Measurements from ENCODE around the gene TRIM37.
"Not testable (repeated sequence)": the region's sequence is repeated elsewhere in the genome, so short reads cannot be mapped to it uniquely, and the experiment has no call there.

The TRIM37 gene, protein sequence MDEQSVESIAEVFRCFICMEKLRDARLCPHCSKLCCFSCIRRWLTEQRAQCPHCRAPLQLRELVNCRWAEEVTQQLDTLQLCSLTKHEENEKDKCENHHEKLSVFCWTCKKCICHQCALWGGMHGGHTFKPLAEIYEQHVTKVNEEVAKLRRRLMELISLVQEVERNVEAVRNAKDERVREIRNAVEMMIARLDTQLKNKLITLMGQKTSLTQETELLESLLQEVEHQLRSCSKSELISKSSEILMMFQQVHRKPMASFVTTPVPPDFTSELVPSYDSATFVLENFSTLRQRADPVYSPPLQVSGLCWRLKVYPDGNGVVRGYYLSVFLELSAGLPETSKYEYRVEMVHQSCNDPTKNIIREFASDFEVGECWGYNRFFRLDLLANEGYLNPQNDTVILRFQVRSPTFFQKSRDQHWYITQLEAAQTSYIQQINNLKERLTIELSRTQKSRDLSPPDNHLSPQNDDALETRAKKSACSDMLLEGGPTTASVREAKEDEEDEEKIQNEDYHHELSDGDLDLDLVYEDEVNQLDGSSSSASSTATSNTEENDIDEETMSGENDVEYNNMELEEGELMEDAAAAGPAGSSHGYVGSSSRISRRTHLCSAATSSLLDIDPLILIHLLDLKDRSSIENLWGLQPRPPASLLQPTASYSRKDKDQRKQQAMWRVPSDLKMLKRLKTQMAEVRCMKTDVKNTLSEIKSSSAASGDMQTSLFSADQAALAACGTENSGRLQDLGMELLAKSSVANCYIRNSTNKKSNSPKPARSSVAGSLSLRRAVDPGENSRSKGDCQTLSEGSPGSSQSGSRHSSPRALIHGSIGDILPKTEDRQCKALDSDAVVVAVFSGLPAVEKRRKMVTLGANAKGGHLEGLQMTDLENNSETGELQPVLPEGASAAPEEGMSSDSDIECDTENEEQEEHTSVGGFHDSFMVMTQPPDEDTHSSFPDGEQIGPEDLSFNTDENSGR

DNA sequence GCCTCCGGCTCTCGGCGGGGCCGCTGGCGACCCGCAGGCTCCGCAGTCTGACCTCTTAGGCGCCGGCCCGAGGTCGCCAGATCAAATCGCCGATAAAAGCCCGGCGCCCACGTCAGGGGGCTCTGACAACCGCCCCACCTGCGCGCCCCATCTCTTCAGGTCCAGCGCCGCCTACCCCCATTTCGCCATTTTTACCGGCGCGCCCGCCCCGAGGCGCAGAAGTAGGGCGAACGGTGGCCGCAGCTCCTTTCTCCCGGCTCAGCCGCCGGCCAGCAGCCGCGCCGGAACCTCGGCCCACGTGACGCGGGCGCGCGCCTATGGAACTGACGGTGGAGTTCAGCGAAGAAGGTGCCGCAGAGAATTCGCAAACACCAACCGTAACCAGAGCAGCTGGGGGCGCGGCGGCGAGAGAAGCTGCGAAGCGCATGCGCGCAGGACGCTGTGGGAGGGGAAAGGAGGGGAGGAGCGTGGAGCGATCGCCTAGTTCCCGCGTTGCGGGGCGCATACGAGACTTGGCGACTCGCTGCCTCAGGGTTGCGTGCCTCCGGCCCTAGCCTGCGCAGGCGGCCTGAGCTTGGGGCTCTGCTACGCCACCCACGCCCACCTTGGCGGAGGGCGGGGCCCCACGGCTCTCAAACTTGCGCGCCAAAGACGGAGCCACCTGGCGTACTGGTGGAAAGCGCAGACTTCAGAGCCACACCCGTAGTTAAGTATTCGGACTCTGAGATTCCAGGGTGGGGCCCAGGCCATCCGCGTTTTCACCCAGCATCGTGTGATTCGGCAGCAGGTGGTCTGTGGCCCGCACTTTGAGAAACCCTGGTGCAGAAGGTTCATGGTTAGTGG lies at the start of gene TRIM37:
TSS of gene TRIM37 (minus strand) at position 418 of the 843 bp plus-strand sequence. CDS start 419 bp downstream, outside the sequence.
- DNase-seq (ENCODE audit: low spot score), result peak; percentile 98

DNA sequence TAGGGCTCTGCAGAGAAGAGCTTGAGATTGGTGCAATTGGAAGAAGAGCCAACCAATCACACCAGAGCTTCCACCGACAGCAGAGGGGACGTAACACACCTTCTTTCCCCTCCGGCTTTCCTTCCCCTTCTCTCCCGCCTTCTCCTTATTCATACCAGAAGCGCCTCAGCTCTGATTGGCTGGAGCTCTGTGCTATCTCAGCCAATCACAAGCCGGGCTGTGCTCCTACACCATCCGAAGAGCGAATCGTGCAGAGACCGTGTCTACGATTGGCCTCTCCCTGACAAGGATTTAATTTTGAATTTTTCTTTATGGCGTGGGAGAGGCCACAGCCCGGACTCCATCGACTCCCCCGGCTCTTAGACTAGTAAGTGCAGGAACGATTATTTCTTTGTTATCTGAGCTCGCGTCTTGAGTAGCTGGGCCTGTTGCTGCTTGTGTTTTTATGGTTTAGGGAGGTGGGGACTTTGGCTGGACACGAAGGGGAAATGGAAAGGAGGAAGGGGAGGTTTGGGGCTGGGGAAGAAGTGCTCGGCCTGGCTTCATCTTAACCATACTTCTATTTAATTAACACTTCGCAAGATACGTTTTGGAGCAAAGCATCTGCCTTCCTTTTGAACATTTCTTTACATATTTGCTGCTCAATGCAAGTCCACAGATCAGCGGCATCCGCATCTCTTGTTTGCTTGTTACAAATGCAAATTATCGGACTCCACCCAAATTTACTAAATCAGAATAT lies 48.9 kb upstream of the TRIM37 start, which contains the start of gene PRR11:
TSS of gene PRR11 (plus strand) at position 308 of the 739 bp plus-strand sequence. CDS start 14,007 bp downstream, outside the sequence.
- DNase-seq (ENCODE audit: low spot score), result peak; percentile 100

DNA sequence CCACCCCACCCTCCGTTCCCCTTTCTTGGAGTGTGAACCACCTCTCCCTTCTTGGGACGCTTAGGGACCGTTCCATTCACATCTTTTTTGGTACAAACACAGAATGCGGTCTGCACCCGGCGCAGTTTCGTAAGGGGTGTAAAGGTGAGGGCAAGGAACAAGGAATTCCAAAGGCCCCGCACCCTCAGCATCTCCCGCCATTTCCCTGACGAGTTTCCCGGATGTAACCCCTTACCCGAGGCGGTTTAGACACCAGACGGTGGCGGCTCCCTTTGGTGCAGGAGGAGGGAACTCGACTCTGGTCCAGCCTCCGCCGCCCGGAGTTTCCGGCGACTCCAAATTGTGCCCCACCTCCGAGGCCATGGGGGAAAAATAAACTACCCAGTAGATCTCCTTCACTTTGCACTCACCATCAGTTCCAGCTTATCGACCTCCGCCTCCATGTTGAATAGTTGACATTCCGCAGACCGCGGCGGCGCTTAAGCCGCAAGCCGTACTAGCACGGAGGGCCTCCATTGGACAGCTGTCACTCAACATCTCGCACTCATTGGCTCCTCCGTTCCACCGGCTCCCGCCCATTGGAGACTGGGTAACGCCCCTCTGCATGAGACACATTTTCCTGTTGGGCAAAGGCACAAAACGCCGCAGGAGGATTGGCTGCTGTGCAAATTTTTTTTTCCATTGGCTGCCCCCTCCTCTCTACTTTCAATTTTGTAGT lies 48.2 kb upstream of the TRIM37 start, which contains the start of gene SKA2:
TSS of gene SKA2 (minus strand) at position 466 of the 718 bp plus-strand sequence. CDS start at position 443, 23 bp downstream.
- DNase-seq (ENCODE audit: low spot score), result no peak

DNA sequence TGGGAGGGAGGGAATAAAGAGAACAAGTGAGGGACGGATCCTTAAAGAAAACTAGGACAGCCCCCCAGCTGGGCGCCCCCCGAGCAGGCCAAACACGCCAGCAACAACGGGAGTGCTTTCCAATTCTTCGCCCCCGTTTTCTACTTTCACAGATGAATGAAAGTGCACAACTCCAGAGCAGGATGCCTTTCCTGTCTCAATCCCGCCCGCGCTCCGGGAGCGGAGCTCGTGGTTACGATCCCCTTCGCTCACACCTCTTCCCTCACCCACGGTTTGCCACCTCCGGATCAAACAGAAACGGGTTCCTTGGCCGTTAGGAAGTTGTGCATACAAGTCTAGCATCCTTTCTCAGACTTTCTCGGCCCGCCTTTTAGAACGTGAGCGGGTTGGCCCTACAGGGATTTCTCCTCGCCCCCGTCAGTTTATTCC lies 47.6 kb upstream of the TRIM37 start:
- DNase-seq (ENCODE audit: low spot score), result peak; percentile 57

DNA sequence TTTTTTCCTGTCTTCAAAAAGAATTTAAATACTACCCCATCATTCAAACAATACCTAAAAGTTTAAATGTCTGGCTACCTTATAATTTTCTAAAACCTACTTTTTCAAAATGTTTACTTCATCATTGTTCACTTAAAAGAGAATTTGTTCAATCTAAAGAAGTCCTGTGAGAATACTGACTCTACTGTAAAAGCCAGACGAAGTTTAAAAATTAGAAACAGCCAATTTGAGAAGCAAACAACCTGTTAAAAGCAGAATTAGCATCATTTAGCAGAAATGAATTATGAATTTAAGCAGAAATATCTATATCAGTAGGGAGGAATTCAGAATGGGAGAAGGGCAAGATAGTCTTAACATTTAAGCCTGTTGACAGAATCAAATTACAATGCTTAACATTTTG lies 46.2 kb upstream of the TRIM37 start:
- no peak for DNase-seq (ENCODE audit: low spot score)

DNA sequence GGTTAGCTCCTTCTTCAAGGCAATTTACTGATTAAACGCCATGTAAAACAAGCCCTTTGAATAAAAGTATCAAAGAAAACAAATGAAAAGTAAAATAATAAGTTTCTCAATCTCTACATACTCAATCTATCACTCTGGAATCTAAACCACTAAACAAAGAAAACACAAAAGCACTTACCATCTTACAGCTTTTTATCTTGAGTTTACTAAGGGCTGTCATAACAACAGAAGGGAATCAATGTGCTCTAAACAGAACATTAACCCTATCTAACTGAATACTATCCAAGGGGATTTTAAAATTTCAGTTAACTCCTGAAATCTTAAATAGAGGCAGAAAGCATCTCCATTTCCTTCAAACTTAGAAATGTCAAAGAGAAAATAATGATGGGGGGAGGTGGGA lies 44.9 kb upstream of the TRIM37 start:
- DNase-seq (ENCODE audit: low spot score), result peak; percentile 8

DNA sequence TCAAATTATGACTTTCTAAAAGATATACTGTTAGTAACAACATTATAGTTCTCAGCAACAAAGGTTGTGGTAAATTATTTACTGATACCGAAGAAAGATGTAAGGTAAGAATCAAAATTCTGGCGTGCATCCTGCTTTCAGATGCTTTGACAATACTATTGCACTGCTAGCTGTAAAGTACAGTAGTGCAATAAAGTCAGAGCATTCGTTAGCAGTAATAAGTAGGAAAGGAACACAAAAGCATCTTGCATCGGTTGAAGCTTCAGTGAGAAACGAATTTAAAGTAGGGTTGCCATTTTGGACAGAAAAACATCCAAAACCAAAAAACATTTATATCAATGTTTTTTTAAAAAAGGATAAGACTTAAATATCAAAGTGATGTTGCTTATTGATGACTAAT lies 44.3 kb upstream of the TRIM37 start:
- peak; percentile 32 for DNase-seq (ENCODE audit: low spot score)

DNA sequence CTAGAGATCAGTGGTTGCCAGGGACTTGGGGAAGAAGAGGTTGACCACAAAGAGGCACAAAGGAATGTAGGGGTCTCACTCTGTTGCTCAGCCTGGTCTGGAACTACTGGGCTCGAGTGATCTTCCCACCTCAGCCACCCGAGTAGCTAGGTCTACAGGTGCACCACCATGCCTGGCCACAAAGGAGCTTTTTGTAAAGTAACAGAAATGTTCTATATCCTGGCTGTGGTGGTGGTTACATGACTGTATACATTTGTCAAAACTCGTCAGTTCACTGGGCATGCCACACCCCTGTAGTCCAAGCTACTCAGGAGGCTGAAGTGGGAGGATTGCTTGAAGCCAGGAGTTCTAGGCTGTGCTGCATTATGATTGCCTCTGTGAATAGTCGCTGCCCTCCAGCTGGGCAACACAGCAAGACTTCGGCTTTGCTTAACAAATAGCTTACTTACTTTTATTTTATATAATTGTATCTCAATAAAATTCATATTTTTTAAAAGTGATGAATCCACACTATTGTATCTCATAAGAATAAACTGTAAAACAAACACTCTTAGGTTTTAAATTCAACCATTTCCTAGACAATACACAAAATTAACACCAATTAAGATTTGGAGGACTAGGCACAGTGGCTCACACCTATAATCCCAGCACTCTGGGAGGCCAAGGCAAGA lies 43.3 kb upstream of the TRIM37 start:
- no peak for DNase-seq (ENCODE audit: low spot score)

DNA sequence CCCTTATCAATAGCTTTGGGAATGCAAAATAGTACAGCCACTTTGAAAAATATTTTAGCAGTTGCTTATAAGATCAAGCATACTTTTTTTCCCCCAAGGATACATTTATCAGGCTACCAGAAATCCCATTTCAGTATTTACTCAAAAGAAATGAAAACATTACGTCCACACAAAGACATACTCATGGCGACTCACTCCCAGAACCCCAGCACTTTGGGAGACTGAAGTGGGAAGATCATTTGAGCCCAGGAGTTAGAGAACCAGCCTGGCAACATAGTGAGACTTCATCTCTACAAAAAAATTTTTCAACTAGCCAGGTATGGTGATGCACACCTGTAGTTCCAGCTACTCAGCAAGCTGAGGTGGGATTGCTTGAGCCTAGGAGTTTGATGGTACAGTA lies 42.4 kb upstream of the TRIM37 start:
- DNase-seq (ENCODE audit: low spot score), result no peak

DNA sequence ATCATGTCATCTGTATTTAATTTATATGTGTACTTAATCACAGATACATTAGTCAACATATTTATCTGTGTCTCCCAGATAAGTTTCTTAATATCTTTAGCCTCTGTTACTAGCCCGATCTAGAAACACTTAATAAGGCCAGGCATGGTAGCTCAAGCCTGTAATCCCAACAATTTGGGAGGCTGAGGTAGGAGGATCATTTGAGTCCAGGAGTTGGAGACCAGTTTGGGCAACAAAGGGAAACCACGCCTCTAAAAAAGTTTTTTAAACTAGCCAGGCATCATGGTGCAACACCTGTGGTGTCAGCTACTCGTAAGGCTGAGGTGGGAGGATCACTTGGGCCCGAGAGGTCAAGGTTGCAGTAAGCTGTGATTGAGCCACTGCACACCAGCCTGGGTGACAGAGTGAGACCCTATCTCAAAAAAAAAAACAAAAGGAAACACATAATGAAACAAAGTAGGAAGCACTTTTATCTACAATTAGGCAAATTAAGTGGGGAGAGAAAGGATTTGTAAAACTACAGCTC lies 39.0 kb upstream of the TRIM37 start:
- DNase-seq (ENCODE audit: low spot score), result no peak

DNA sequence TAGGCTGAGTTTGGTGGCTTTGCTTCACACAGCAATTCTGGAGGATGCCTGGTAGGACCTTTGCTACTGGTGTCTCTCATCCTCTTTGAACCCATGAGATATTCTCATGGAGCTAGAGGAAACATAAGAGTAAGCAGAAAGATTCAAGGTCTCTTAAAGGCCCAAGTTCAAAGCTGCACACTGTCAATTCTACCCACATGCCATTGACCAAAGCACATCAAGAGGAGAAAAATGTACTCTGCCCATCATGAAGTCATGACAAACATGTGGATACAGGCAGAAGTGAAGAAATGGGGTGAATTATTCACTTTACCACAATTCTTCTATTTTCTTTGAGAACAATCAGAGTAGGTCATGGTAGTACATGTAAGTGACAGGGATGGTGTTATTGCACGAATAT lies 35.2 kb upstream of the TRIM37 start:
- no peak for DNase-seq (ENCODE audit: low spot score)

DNA sequence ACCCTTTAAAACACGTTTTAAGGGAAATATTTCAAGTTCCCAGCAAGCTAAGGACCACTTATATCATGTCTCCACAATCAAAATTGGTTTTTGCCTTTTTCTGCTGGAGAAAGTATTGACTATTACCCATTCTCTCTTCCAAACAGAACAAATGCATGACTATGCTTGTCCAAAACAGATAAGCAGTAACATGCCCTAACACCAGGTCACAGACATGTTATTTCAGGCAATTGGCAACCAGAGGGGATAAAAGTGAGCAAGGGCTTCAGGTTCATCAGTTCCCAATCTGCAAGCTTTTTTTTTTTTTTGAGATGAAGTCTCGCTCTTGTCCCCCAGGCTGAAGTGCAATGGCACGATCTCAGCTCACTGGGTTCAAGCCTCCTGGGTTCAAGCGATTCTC lies 33.3 kb upstream of the TRIM37 start:
- DNase-seq (ENCODE audit: low spot score), result no peak

DNA sequence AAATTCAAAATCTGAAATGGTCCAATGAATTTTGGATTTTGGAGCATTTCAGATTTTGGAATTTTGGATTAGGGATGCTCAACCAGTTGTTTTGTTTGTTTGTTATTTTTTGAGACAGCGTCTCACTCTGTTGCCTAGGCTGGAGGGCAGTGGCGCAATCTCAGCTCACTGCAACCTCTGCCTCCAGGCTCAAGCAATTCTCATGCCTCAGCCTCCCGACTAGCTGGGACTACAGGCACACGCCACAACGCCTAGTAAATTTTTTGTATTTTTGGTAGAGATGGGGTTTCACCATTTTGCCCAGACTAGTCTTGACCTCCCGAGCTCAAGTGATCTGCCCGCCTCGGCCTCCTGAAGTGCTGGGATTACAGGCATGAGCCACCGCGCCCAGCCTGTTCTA lies 31.7 kb upstream of the TRIM37 start:
- DNase-seq (ENCODE audit: low spot score), result not testable (repeated sequence)

DNA sequence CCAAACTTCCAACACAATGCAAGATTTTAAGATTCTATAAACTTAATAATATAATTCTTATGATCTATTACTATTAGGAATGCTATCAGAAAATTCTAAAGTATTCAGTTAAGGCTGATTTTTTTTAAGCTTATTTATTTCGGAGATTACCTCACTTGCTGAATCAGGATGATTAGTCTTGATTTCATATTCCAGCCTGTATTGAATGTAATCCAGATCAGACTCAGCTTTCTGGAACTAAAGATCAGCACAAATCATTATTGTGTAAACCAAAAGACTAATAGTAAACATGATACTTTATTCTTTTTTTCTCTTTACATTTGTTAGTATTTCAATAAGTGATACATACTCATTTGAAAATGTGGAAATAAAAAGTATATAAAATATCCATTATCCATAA lies 24.5 kb upstream of the TRIM37 start:
- DNase-seq (ENCODE audit: low spot score), result no peak

DNA sequence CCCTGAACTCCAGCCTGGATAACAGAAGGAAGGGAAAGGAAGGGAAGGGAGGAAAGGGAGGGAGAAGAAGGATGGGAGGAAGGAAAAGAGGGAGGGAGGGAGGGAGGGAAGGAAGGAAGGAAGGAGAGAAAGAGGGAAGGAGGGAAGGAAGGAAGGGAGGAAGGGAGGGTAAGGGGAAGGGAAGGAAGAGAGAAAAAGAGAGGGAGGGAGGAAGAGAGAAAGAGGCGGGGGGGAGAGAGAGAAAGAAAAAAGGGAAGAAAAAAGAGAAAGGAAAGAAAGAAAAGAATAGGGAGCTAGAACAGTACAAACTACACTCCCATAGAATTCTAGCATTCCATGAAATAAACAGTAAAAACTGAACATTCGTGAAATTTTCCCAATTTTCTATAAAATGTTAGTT lies 23.1 kb upstream of the TRIM37 start:
- no peak for DNase-seq (ENCODE audit: low spot score)

DNA sequence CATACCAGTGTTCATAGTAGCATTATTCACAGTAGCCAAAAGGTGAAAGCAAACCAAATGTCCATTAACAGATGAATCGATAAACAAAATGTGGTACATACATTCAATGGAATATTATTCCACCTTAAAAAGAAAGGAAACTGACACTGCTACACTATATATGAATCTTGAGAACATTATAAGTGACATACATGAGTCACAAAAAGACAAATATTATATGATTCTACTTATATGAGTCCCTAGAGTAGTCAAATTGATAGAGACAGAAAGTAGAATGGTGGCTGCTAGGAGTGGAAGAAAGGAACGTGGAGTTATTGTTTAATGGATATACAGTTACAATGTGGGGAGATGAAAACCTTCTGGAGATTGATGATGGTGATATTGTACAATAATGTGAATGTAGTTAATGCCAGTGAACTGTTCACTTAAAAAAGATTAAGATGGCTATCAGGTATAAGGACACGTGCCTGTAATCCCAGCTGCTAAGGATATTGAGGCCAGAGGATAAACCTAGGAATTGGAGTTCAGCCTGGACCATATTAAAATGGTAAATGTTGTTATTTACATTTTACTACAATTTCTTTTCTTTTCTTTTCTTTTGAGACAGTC lies 20.2 kb upstream of the TRIM37 start:
- DNase-seq (ENCODE audit: low spot score), result no peak

DNA sequence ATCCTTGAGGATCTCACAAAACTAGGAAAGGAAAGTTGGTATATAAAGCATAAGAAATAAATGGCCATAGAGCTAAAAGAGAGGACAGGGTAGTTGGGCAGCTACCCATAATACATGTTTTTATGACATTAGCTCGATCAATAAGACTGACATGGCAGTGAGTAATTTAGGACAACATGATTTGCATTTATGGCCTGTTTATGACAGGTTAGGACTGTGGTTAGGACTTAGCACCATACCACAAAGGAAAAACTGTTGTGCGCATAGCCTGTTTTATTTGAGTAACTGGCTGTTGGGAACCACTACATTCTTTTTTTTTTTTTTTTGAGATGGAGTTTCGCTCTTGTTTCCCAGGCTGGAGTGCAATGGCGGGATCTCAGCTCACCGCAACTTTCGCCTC lies 18.0 kb upstream of the TRIM37 start:
- no peak for DNase-seq (ENCODE audit: low spot score)

DNA sequence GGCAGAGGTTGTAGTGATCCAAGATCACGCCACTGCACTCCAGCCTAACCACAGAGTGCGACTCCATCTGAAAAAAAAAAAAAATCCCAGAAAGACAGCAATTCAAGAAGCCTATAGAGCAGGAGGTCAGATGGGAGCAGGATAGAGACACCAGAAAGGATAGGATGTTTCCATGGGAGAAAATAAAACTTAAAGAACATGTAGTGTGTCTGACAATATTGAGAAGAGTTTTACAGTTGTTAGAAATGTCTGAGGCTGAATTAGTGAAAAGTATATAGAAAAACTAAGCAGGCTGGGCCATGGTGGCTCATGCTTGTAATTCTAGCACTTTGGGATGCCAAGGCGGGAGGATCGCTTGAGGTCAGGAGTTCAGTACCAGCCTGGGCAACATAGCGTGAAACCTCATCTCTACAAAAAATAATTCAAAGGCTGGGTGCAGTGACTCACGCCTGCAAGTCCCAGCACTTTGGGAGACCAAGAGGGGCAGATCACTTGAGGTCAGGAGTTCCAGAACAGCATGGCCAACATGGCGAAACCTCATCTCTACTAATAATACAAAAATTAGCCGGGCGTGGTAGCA lies 15.3 kb upstream of the TRIM37 start:
- no peak for DNase-seq (ENCODE audit: low spot score)

DNA sequence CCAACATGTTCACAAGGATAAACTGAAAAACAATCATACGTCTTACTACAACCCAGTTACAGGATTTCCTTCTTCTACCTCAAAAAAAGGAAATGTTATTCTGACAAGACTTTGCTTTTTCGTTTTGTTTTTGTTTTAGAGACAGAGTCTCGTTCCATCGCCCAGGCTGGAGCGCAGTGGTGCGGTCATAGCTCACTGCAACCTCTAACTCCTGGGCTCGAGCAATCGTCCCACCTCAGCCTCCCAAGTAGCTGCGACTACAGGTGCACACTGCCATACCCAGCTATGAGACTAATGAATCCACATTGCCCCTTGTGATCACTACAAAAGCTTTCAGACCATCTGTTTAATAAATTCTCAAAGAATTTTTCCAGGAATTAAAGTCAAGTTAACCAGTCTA lies 8.8 kb upstream of the TRIM37 start:
- DNase-seq (ENCODE audit: low spot score), result no peak

Data from cerebellar cortex (tissue), 1 donor.